Cardiac muscle cell (in vitro differentiated cells and primary cell): Measurements from ENCODE around the gene PPP1R12A. TPM values are rescaled to one million over a fixed set of nuclear protein-coding genes. Genes with fewer than 3 reads are reported as not detected.
"Not testable (repeated sequence)": the region's sequence is repeated elsewhere in the genome, so short reads cannot be mapped to it uniquely, and the experiment has no call there.

ENCODE experiments used
- DNase-seq, 2 donors: peaks; one replicate each; pipeline versions ENCODE4 v3.0.0 to v3.0.0-alpha.2; 2010 to 2017; ENCODE audit warnings: low read depth in 1 of 2, low spot score in 1 of 2
- H3K27ac ChIP-seq: fragments of 200-600 bp; sonication (generic); 2 replicates; pipeline ENCODE4 v1.5.1; 2016
- H3K27me3 ChIP-seq: fragments of 200-600 bp; sonication (generic); 2 replicates; pipeline ENCODE4 v1.6.0; 2016; ENCODE audit warnings: control low read depth
- H3K36me3 ChIP-seq: fragments of 200-600 bp; sonication (generic); 2 replicates; pipeline ENCODE4 v1.5.1; 2016; ENCODE audit warnings: control low read depth
- H3K4me1 ChIP-seq: fragments of 200-600 bp; sonication (generic); 2 replicates; pipeline ENCODE4 v1.8.1; 2017; ENCODE audit warnings: low read depth, mild to moderate bottlenecking, mixed run types
- H3K4me3 ChIP-seq: fragments of 200-600 bp; sonication (generic); 2 replicates; pipeline ENCODE4 v1.5.1; 2016; ENCODE audit warnings: mild to moderate bottlenecking
- H3K9me3 ChIP-seq: fragments of 200-600 bp; sonication (generic); 2 replicates; pipeline ENCODE4 v1.5.1; 2017; ENCODE audit warnings: low read depth, mild to moderate bottlenecking, control low read depth
- CTCF ChIP-seq: IDR thresholded peaks from 2 replicates; pipeline ENCODE4 v1.5.1; 2012; ENCODE audit warnings: low read depth, mild to moderate bottlenecking, low read length
- polyA plus RNA-seq: library from polyadenylated mRNA; unstranded; fragments of >200 nt; fragmentation: Nextera tagmentation; extraction: Ambion mirVana; gene quantifications from 2 replicates; pipeline ENCODE4 v1.2.1, GENCODE V29; 2016
- total RNA-seq: library from RNA; depleted of rRNA; stranded (reverse); fragments of >200 nt; gene quantifications from 2 replicates; pipeline ENCODE4 v1.2.3, GENCODE V29; 2016

Gene PPP1R12A
- total and polyA plus RNA-seq, 2 experiments from 2014 or later: 194 to 208 TPM

GRCh38 chr12:79955561-79955960, 20.7 kb upstream of the PPP1R12A start:
- Histone ChIP-seq H3K4me1 (no peaks in the 10 kb centered on the region), H3K27ac (no peak overlapping the region), H3K4me3 (no peak overlapping the region), H3K27me3 (no peaks in the 10 kb centered on the region), H3K36me3 (no peaks in the 10 kb centered on the region), H3K9me3 (no peaks in the 10 kb centered on the region)
- TF ChIP-seq CTCF: no peak
- DNase-seq: no peak

- Histone ChIP-seq H3K27me3 (no peaks in the 10 kb centered on the region), H3K9me3 (no peaks in the 10 kb centered on the region), H3K4me1 (no peaks in the 10 kb centered on the region), H3K36me3 (no peaks in the 10 kb centered on the region), H3K27ac (no peak overlapping the region), H3K4me3 (no peak overlapping the region)
- TF ChIP-seq CTCF: no peak
- no peak for DNase-seq
Observed at GRCh38 chr12:79954037-79954610, 19.2 kb upstream of the PPP1R12A start.

- no peak for DNase-seq
- no peaks in the 10 kb centered on the region for H3K27me3 ChIP-seq
- no peaks in the 10 kb centered on the region for H3K4me1 ChIP-seq
- H3K27ac ChIP-seq: no peak overlapping the region
- no peak overlapping the region for H3K4me3 ChIP-seq
- H3K9me3 ChIP-seq: no peaks in the 10 kb centered on the region
- no peak for TF ChIP-seq CTCF
- no peaks in the 10 kb centered on the region for H3K36me3 ChIP-seq
Observed at GRCh38 chr12:79949098-79949497, 14.2 kb upstream of the PPP1R12A start.

GRCh38 chr12:79945433-79945832, 10.5 kb upstream of the PPP1R12A start:
- Histone ChIP-seq H3K36me3 (no peaks in the 10 kb centered on the region), H3K9me3 (no peaks in the 10 kb centered on the region), H3K27me3 (no peaks in the 10 kb centered on the region), H3K27ac (no peak overlapping the region), H3K4me3 (no peak overlapping the region), H3K4me1 (no peaks in the 10 kb centered on the region)
- DNase-seq: no peak
- no peak for TF ChIP-seq CTCF

GRCh38 chr12:79944565-79944964, 9.7 kb upstream of the PPP1R12A start:
- no peaks in the 10 kb centered on the region for H3K27me3 ChIP-seq
- TF ChIP-seq CTCF: no peak
- H3K27ac ChIP-seq: no peak overlapping the region
- H3K4me3 ChIP-seq: no peak overlapping the region
- H3K36me3 ChIP-seq: no peaks in the 10 kb centered on the region
- no peaks in the 10 kb centered on the region for H3K4me1 ChIP-seq
- DNase-seq: no peak
- H3K9me3 ChIP-seq: no peaks in the 10 kb centered on the region

- H3K4me1 ChIP-seq, H3K27me3 ChIP-seq, H3K36me3 ChIP-seq, DNase-seq, H3K9me3 ChIP-seq, H3K4me3 ChIP-seq, H3K27ac ChIP-seq: not testable (repeated sequence)
Observed at GRCh38 chr12:79942846-79943245, 7.9 kb upstream of the PPP1R12A start.
